NCI-H1694 treated with DMSO at 0.1 percent for 48 hours (cell line): Measurements from ENCODE around the gene MAPRE3.

ENCODE experiments used
- DNase-seq: peaks from one replicate; lab custom pipeline; 2025; lab: John Stamatoyannopoulos, UW

Gene MAPRE3

GRCh38 chr2:26950246-26950645 is 20.2 kb upstream of the MAPRE3 start:
- no peak for DNase-seq

DNA sequence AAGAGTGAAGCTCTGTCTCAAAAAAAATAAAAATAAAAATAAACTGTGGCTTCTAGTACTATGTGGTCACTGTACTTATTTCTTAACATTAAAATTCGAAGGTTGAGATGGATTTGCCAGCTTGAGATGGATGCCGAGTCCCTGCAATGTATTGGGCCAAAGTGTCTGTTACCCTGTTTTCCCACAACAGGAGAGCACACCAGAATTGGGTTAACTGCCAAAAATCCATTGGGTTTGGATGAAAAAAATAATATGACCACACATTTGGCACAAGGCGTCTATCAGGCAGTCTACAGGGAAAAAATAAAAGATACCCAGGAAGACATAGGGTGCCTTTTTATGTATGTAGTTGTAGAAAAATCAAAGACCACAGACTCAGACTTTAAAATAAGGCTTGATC is 19.2 kb upstream of the MAPRE3 start:
- DNase-seq, result no peak

DNA sequence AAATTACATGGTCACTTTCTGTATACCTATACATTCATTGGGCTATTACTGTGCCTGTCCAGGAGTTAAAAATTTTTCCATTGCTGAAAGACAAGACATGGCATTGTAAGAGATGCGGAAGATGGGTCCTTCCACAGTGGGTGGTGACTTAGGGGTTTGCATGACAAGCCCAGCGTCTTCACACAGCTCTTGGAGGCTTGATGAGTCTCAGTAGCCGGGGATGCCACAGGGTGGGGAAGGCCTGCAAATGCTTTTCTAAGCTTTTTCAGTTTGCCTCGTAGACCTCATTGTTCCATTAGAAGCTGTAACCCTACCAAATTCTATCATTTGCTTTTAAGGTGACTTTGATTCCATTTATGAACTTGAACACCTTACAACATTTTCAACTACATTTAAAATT is 18.1 kb upstream of the MAPRE3 start:
- DNase-seq, result no peak

DNA sequence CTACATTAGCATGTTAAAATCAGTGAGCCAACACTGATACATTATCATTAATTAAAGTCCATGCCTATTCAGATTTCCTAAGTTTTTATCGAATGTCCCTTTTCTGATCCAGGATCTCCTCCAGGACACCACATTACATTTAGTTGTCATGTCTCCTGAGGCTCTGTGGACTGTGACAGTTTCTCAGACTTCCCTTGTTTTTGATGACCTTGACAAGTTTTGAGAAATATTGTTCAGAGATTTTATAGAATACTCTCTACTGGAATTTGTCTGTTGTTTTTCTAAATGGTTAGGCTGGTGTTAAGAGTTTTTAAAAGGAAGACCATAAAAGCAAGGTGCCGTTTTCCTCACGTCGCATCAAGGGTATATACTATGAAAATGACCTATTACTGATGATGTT is 16.3 kb upstream of the MAPRE3 start:
- no peak for DNase-seq

- DNase-seq, result no peak
Observed at GRCh38 chr2:26957041-26957440, 13.4 kb upstream of the MAPRE3 start.

DNA sequence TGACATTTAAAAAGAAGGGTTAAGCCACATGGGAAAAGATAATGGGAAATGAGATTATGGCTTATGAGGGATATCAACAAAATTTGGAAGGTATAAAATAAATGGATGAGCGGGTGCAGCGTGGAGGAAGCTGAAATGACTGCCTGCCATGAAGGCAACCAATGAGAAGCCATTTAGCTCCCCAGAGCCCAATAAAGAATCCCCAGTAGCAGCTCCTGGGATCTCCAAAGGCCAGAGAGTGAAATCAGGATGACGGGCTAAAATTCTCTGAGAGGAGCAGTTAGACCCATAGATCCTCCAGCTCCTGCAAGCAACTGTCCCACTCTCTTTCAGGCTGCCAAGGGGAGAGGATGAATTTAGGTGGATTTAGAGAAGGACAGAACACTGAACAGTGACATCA is 12.9 kb upstream of the MAPRE3 start:
- DNase-seq, result no peak

- DNase-seq, result no peak
Observed at GRCh38 chr2:26959331-26959730, 11.1 kb upstream of the MAPRE3 start.

GRCh38 chr2:26964446-26965130 is 5.8 kb upstream of the MAPRE3 start:
- DNase-seq, result no peak

DNA sequence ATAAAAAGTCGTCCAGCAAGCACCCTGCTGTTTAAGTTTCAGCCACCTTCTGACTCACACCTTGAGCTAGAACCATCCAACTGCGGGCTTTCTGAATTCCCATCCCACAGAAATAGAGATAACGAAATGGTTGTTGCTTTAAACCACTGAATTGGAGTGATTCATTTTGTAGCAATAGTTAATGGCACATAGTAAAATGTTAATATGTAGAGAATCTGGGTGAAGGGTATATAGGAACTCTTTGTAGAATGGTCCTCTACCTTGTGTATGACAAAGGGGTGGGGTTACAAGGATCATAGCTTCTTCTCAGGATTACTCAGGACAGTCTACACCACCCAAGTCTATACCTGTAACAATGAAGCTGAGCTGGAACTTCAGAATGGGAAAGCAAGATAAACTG is 2.4 kb upstream of the MAPRE3 start:
- no peak for DNase-seq

GRCh38 chr2:26969077-26969844 is 1.2 kb upstream of the MAPRE3 start:
- no peak for DNase-seq

- no peak for DNase-seq
Observed at GRCh38 chr2:26970928-26971627, 641 bp downstream of the MAPRE3 start.

GRCh38 chr2:26971911-26972786 is 1.7 kb downstream of the MAPRE3 start:
- DNase-seq, result no peak

- no peak for DNase-seq
Observed at GRCh38 chr2:26974352-26974751, 3.9 kb downstream of the MAPRE3 start.

DNA sequence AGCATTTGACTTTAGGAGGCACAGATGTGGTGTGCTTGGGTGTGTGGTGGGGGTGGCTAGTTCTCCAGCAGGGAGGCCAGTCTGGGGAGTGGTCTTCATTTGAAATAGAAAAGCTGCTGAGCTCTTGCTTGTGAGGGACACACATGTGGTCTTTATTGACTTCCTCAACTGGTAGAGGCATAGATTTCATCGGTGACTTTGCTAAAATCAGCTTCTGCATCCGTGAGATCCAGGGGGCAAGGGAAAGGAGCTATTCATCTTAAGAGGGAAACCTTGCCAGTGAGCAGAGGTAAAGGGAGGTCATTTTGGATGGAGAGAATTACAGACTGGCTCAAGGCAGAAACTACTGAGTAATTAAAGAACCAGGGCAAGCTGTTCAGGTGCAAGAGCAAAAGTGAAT is 4.7 kb downstream of the MAPRE3 start:
- DNase-seq, result no peak

GRCh38 chr2:26975656-26976055 is 5.2 kb downstream of the MAPRE3 start:
- DNase-seq, result no peak

GRCh38 chr2:26976237-26976636 is 5.8 kb downstream of the MAPRE3 start:
- no peak for DNase-seq

- DNase-seq, result no peak
Observed at GRCh38 chr2:26977012-26977411, 6.6 kb downstream of the MAPRE3 start.

DNA sequence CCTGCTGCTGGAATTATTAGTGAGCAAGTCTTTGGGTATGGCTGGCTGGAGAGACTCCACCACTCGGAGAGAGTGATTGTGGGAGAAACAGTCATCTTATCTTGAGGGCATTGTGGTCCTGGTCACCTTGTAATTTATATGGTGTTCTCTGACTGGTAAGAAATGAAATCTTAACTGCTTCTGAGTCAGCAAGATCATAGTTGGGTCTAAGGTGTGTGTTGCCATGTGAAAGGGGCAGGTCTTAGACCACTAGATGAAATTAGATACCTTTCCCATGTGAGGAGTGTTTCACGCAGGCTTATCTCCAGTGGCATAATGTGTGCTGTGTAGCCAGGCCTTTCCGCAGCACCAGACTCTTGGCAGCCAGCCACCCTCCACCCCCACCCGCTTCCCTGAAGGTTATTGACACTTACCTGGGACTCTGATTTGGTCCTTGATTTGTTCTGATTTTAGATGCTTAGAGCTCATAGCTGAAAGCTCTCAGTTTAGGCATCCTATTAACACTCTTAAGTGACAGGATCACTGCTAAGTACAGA is 7.7 kb downstream of the MAPRE3 start:
- no peak for DNase-seq

DNA sequence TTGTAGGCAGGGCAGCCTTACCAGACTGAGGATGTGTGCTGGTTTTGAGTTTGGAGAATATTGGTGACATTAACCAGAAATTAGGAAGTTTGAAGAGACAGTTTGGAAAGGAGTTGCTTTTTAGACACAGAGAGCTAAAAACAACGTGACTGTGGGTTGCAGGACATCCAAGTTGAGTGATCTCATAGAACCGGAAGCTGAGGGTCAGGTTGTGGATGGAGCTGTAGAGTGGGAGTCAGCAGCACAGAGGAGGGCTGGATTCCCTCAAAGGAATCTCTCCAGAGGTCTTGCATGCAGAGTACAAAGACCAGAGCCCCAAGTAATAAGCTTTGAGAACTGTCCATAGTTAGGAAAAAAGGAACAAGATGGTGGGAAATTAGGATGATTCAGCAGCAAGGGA is 9.3 kb downstream of the MAPRE3 start:
- DNase-seq, result no peak

GRCh38 chr2:26980971-26981370 is 10.5 kb downstream of the MAPRE3 start:
- no peak for DNase-seq

DNA sequence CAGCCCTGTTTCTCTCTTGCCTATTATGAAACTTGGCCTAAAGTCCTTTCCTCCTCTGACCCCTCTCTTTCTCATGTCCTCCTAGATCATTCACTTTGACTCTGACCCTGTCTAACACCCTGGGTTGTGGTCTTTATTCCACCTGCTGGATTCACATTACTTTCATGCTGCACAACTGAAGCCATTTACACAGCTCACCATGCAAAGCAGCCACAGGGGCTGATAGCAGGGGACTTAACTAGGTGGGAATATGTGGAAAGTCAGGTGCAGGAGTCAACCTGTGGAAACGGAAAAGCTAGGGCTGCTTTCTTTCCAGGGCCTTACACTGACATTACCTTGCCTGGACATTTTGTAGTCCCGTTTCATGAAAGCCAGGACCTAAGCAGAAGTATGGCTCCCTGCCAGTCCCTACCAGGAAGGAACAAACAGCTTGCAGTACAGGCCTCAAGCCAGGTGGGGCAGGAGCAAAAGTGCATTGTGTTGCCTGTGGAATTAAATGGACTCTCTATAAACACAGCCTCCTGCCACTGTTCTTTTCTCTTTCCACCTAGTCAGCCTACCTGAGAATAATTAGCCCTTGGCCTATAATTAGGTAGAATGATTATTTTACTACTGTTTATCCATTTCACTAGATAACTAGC is 11.8 kb downstream of the MAPRE3 start:
- DNase-seq, result peak; percentile 81
